Measurements from ENCODE around the gene ZNF367.

- TF ChIP-seq CTCF (IDR thresholded peaks at IDR 0.05 in 4 of 5, conservative IDR thresholded peaks at IDR 0.05 in 1 of 5) (no peak), POLR2A (IDR thresholded peaks at IDR 0.05) (no peak)
Measured at GRCh38 chr9:96338299-96338698, 79.9 kb downstream of the ZNF367 start.

Measured in gastrocnemius medialis (tissue), 4 donors.